Measurements from ENCODE around the gene PARD3B.

PARD3B gene

GRCh38 chr2:204751472-204751871 lies 206.2 kb downstream of the PARD3B start:
- in situ Hi-C loops (cut with HindIII; ENCODE audit: low pct_ligation_motif_present, low sequenced_read_pairs): no loop called here
- H3K27ac ChIP-seq: no peak overlapping the region
- no peaks in the 10 kb centered on the region for H3K36me3 ChIP-seq (replicated peaks)
- H3K4me3 ChIP-seq (ENCODE audit: low read depth, low read length): no peak overlapping the region
- no peak for DNase-seq
- TF ChIP-seq CTCF (IDR thresholded peaks at IDR 0.05; ENCODE audit: low read depth, low read length, missing control alignments): no peak
- H3K27me3 ChIP-seq (replicated peaks): no peaks in the 10 kb centered on the region

GRCh38 chr2:204753841-204754240 lies 208.6 kb downstream of the PARD3B start:
- H3K4me3 ChIP-seq (ENCODE audit: low read depth, low read length): no peak overlapping the region
- no peak overlapping the region for H3K27ac ChIP-seq
- no peak for DNase-seq
- in situ Hi-C loops (cut with HindIII; ENCODE audit: low pct_ligation_motif_present, low sequenced_read_pairs): no loop called here
- no peak for TF ChIP-seq CTCF (IDR thresholded peaks at IDR 0.05; ENCODE audit: low read depth, low read length, missing control alignments)
- H3K27me3 ChIP-seq (replicated peaks): no peaks in the 10 kb centered on the region
- no peaks in the 10 kb centered on the region for H3K36me3 ChIP-seq (replicated peaks)

GRCh38 chr2:204754898-204755297 lies 209.6 kb downstream of the PARD3B start:
- Histone ChIP-seq H3K36me3 (replicated peaks) (no peaks in the 10 kb centered on the region), H3K4me3 (ENCODE audit: low read depth, low read length) (no peak overlapping the region), H3K27ac (no peak overlapping the region), H3K27me3 (replicated peaks) (no peaks in the 10 kb centered on the region)
- in situ Hi-C loops (cut with HindIII; ENCODE audit: low pct_ligation_motif_present, low sequenced_read_pairs): no loop called here
- no peak for DNase-seq
- TF ChIP-seq CTCF (IDR thresholded peaks at IDR 0.05; ENCODE audit: low read depth, low read length, missing control alignments): no peak

GRCh38 chr2:204763974-204764703 lies 218.9 kb downstream of the PARD3B start:
- no peak for TF ChIP-seq CTCF (IDR thresholded peaks at IDR 0.05; ENCODE audit: low read depth, low read length, missing control alignments)
- H3K27me3 ChIP-seq (replicated peaks): no peaks in the 10 kb centered on the region
- no peak for DNase-seq
- H3K4me3 ChIP-seq (ENCODE audit: low read depth, low read length): no peak overlapping the region
- in situ Hi-C loops (cut with HindIII; ENCODE audit: low pct_ligation_motif_present, low sequenced_read_pairs): no loop called here
- H3K27ac ChIP-seq: no peak overlapping the region
- no peaks in the 10 kb centered on the region for H3K36me3 ChIP-seq (replicated peaks)

- no peak overlapping the region for H3K27ac ChIP-seq
- H3K4me3 ChIP-seq (ENCODE audit: low read depth, low read length): no peak overlapping the region
- H3K27me3 ChIP-seq (replicated peaks): no peaks in the 10 kb centered on the region
- no peak for TF ChIP-seq CTCF (IDR thresholded peaks at IDR 0.05; ENCODE audit: low read depth, low read length, missing control alignments)
- DNase-seq: no peak
- in situ Hi-C loops (cut with HindIII; ENCODE audit: low pct_ligation_motif_present, low sequenced_read_pairs): no loop called here
- no peaks in the 10 kb centered on the region for H3K36me3 ChIP-seq (replicated peaks)
Observed at GRCh38 chr2:204770735-204771134, 225.5 kb downstream of the PARD3B start.

- Histone ChIP-seq H3K36me3 (replicated peaks) (no peaks in the 10 kb centered on the region), H3K27ac (no peak overlapping the region), H3K4me3 (ENCODE audit: low read depth, low read length) (no peak overlapping the region), H3K27me3 (replicated peaks) (no peaks in the 10 kb centered on the region)
- in situ Hi-C loops (cut with HindIII; ENCODE audit: low pct_ligation_motif_present, low sequenced_read_pairs): no loop called here
- no peak for TF ChIP-seq CTCF (IDR thresholded peaks at IDR 0.05; ENCODE audit: low read depth, low read length, missing control alignments)
- no peak for DNase-seq
Observed at GRCh38 chr2:204771721-204772120, 226.4 kb downstream of the PARD3B start.

Data from brain microvascular endothelial cell (primary cell).